Activated CD4-positive, alpha-beta T cell treated with anti-CD3 and anti-CD28 coated beads, Interleukin-2, Interleukin-6, amounts not matched to agents 100 ng/mL and 50 ng/mL, durations not matched to agents 16 hours and 8 hours (primary cell): ENCODE results near the gene FAM210A.

Source experiments
- DNase-seq: peaks from one replicate; pipeline ENCODE4 v3.0.0-alpha.2; 2020

Gene FAM210A

DNA sequence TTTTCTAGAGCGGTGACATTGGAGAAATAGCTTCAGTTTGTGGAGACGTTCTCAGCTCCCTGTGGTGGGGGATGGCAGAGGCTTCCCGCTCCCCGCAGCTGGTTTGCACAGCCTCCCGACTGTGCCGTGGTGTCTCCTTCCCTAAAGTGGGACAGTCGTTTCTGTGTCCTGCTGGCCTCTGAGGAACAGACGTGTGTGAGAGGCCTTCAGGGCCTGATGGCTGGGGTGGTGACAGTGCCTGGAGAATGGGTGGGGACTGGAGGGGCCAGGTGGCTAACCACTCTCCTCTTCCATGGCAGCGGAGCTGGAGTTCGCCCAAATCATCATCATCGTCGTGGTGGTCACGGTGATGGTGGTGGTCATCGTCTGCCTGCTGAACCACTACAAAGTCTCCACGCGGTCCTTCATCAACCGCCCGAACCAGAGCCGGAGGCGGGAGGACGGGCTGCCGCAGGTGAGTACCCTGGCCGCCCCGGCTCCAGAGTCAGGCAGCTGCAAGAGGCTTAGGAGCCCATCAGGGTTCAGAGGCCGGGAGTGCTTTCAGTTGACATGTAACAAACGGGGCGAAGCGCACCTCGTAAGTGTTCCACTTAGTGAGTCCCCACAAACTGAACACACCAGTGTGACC is 105.4 kb downstream of the FAM210A start:
- no peak for DNase-seq

DNA sequence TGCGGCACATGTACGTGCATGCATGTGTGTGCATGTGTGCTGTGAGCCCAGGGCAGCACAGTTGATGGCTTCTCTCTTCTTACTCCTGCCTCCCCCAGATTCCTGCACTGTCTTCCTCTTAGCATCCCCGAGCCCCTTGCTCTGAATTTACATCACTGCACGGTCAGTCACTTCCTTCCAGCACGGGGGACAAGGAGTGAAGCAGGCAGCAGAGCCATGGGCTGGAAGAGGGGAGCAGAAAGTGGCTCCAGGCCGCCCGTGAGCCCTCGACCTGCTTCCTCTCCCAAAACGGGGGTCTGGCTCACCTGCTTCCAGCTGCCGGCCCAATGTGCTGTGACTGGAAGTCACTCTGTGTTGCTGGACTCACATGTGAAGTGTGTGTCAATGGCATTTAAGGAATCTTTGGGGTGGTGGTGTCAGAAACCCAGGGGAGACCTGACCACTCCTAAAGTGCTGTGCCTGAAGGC is 106.1 kb downstream of the FAM210A start:
- no peak for DNase-seq

DNA sequence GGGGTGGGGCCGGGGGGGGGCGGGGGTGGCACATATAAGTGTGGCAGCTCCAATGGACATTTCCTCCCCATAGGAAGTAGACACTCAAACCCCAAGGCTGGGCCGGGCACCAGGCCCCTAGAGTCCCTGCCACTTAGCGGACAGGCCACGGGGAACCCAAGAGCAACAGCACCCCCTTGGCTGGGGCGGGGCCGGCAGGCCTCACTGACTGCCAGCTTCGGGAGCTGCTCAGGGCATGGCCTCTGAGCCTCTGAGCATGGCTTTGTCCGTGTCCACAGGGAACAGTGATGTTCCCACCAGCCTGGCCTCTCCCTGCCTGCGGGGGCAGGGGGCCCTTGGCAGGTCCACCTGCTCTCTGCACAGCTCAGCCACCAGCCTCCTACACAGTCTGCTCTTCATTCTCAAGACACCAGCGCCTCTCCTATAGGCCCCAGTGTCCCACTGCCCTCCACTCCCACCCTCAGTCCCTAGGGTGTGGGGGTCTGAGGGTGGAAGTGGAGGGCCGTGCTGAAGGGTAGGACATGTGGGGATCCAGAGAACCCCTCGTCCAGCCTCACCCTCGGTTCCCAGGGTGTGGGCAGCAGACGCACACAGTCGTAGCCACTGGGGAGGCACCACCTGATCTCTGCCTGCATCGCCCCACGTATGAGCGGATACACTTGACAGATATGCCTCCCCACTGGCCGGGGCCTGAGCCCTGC is 106.7 kb downstream of the FAM210A start:
- no peak for DNase-seq

DNA sequence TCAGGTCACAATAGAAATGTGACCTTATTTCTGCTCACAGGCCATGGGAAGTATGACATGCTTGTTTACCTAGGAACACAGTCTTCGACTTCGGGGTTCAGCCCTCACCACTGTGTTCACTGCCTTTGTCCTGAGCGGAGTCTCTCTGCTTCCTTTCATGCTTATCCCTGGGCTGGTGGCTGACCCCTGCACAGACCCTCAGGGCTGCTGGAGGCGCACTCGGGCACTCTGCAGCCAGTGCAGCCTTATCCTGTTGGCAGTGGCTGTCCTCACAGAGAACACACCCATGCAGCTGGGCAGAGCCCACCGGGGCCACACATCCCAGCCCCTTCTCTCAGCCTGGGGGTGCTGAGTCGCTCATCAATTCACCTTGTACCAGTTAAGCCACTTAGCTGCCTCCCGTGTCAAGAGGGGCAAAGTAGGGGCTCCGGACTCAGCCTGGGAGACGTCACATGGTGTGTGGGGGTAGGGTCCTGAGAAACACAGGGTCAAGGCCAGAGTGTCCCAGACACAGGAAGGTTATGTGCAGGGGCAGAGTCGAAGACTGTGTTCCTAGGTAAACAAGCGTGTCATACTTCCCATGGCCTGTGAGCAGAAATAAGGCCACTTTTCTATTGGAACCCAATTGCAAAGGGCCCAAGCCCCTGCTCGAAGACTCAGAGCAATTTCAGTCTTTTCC is 107.5 kb downstream of the FAM210A start:
- no peak for DNase-seq

DNA sequence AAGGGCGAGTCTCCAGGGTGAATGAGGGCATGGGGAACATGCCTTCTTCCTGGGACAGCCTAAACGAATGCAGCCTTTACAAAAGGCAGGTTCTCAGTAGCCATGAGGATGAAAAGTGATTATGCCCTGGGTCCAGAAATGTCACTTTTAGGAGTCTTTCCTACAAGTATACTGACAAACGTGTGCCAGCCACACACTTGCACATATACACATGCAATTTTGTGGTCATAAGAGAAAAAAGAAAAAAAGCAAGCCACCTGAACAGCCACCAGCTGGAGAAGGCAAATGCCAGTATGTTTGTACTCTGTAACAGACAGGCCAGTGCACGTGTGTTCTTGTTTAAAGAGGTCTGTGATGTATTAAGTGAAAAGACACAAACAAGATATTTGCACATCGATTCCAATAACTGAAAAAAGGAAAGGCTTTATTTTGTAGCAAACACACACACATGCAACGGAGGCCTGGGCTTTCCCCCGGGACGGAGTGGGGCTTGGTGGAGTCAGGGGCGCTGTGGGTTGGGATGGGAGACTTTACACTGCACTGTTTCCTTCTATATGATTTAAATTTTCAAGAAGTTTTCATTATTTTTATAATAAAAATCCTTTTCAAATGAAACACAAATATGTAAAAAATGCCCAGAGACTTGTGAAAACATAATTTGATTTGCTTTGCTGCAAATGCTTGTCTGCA is 108.4 kb downstream of the FAM210A start:
- DNase-seq: no peak

DNA sequence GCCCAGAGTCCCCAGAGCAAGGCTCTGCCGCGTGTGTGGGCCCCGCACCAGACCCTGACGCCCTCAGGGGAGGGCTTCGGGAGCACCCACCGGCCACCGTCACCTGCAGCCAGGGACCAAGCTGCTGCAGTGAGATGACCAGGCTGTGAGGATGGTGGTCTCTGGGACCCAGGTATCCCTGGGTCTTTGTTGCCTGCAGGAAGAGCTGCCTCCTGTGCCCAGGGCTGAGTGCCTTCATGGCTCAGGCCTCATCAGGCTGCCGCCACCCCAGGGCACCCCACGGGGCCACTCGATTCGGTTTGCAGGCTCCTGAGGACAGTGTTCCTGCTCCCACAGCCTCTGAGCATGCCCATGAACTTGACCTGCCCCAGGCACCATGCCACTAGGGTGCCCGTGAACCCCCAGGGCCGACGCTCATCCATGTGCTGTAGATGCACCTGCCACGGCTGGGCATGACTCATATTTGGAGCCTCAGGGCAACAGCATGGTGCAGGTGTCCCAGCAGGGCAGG is 109.8 kb downstream of the FAM210A start:
- no peak for DNase-seq

DNA sequence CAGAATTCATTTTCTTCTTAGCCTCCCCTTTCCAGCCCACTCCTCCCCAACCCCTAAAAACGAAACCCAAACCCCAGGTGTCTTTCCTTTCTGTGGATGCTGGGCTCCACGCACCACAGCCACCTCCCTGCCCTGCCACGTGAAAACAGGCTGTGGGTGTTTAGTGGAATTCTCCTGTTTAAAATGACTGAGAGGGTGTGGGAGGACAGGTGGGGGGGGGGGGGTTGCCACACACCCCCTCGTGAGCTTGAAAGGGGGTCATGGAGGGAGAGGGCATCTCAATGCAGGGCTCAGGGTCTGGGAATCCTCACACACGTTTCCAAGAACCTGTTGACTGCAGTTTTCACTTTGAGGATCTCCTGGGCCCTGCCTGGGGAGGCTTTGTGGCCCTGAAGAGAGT is 110.3 kb downstream of the FAM210A start:
- DNase-seq: peak; percentile 34

DNA sequence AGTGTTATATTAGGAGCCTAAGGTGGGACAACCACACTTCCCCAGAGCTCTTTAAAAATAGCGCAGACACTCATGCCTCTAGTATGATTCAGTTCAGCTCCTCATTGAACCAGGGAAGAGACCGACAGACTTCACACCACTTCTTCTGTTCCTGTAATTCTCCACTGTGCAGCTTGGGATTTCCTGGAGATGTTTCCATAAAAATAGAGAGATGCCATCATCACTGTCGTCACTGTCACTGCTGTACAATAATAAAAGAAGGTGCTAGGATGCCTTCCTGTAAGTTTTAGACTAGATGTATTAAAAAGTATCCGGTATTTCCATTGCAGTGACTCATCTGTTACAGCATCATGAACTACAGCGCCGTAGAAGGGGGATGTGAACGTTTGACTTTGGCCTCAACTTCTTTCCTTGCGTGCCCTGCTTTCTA is 110.9 kb downstream of the FAM210A start:
- peak; percentile 52 for DNase-seq

DNA sequence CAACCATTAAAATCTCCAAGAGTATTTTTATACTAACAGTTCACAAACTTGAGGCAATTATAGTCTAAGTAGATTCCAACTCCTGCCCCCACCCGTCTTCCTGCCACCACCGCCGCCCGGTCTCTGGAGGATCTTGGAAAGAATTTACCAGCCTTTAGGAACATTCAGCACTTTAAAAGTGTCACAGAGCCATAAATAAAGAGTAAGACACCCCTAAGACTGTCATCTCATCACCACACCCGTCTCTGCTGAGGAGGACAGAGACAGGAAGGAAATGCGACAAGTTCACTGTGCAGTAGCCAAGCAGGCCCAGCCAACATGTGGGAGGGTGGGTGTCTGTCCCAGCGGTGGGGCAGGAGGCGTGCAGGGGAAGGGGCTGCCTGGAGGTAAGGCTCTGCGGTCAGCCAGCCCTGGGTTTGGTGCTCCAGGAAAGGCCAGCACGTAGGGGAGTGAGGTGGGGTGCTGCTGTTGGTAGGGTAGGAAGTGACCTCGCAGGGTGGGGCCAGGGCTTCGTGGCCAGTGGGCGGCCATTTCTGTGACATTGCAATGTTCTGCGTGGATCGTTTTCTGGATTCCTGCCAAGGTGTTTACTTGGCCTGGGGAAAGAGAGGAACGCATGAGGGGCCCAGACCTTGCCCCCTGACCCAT is 111.6 kb downstream of the FAM210A start:
- DNase-seq: peak; percentile 50

DNA sequence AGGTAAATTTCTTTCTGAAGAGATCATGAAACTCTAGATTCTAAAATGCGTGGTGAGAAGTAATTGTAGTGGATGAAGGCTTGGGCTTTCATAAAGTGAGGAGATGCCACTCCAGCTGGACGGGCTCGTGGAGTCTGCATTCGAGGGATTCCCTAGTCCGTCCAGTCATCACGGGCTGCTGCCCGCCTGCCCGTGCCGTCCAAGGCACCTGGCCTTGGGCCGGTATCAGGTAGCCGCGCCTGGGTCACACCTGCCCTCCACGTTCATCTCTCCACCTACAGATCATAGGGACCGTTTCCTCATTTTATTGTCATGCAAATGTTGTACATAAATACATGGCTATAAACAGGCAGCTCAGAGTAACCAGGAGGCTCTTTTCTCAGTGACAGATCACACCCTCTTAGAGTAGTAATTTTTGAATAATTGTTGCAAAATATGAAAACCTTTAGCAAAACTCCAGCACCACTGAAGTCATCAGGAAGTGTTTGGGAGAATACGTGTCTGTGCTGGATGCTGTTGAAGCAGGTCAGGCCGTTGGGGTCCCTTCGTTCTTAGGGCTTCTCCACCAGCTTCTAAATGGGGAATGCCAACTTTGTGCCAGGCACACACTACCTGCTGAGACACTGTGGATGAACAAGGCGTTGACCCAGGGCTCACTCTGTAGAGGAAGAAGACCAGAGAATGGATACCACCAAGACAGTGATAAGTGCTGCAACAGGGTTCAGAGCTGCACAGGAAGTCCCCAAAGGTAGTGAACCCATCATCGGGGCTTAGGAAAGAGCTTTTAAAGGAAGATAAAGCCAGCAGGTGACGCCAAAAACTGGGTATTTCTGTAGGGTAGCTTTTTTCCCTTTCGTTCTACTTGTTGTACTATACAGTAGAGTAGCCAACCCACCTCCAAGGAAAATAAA is 112.5 kb downstream of the FAM210A start:
- DNase-seq: no peak
